ENCODE data around the gene AATK. TPM values are rescaled to one million over a fixed set of nuclear protein-coding genes. Genes with fewer than 3 reads are reported as not detected.

The AATK gene
- total RNA-seq, 4 donors from 2014 or later, result 0.64 to 2.8 (median 1.1) TPM

DNA sequence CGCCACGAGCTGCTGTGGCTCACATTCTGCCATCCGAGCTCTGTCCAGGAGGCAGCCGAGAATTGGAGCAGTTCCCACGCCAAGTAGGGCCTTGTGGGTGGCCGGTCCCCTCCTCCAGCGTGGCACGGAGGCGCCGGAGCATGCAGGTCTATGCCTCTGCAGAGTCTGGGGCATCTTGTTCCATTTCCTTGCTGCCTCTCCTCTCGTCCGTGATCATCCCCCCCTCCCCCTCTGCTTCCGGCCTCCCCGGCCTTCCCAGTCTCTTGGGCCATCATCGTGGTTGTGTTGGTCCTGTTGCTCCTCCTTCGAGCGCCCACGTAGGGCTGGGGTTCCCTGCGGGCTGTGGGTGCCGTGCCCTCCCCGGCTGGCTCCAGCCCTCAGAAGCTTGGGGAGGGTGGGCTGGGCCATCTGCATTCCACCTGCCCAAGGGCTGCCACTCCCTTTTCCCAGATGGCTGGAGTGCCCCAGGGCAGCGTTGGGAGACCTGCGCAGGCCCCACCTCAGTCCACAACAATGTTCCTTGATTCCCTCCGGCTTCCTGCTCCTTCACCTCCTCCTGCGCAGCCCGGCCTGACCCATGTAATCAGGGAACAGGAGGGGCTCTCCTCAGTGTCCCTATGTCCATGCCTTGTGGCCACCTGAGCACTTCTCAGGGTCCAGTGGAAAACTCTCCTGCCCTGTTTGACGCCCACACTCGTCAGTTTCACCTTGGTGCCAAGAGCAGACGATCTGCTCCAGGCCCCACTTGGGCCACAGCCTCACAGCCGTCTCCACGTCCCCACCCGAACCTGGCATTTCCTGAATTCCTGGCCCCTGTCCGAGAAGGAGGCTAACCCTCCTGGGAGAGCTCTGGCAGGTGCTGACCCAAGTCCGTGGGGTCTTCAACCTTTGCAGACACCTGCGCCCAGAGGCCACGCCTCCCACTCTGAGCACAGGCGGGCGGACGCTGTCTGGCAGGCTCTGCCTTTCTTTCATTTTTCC, 94.0 kb downstream of the AATK start:
- WGBS, result 65% methylated on average over 33 of the region's 39 CpGs
- Histone ChIP-seq H3K9me3 (no peaks in the 10 kb centered on the region), H3K4me3 (no peak overlapping the region), H3K36me3 (peaks cover 41% of the 10 kb centered on the region), H3K27me3 (no peaks in the 10 kb centered on the region), H3K4me1 (peaks cover 59% of the 10 kb centered on the region), H3K27ac (peak overlapping the region; percentile 39)
- TF ChIP-seq, protein P1, sequence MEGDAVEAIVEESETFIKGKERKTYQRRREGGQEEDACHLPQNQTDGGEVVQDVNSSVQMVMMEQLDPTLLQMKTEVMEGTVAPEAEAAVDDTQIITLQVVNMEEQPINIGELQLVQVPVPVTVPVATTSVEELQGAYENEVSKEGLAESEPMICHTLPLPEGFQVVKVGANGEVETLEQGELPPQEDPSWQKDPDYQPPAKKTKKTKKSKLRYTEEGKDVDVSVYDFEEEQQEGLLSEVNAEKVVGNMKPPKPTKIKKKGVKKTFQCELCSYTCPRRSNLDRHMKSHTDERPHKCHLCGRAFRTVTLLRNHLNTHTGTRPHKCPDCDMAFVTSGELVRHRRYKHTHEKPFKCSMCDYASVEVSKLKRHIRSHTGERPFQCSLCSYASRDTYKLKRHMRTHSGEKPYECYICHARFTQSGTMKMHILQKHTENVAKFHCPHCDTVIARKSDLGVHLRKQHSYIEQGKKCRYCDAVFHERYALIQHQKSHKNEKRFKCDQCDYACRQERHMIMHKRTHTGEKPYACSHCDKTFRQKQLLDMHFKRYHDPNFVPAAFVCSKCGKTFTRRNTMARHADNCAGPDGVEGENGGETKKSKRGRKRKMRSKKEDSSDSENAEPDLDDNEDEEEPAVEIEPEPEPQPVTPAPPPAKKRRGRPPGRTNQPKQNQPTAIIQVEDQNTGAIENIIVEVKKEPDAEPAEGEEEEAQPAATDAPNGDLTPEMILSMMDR (IDR thresholded peaks at IDR 0.05), result no peak
- TF ChIP-seq EP300 (IDR thresholded peaks at IDR 0.05) (no peak), POLR2AphosphoS5 (IDR thresholded peaks at IDR 0.05) (no peak), POLR2A (IDR thresholded peaks at IDR 0.05) (no peak)
- DNase-seq (ENCODE audit: low spot score in 2 of 2), result no peak

- TF ChIP-seq POLR2A (IDR thresholded peaks at IDR 0.05), result no peak
- no peak for TF ChIP-seq EP300 (IDR thresholded peaks at IDR 0.05)
- TF ChIP-seq, protein P1 (IDR thresholded peaks at IDR 0.05), result no peak
- no peak for TF ChIP-seq POLR2AphosphoS5 (IDR thresholded peaks at IDR 0.05)
- WGBS, result 86% methylated on average over 14 of the region's 25 CpGs
Observed at GRCh38 chr17:81070541-81071246, 95.3 kb downstream of the AATK start.

GRCh38 chr17:81069135-81069645, 96.8 kb downstream of the AATK start:
- H3K27ac ChIP-seq, result no peak overlapping the region
- H3K27me3 ChIP-seq, result no peaks in the 10 kb centered on the region
- DNase-seq (ENCODE audit: low spot score in 2 of 2), result no peak
- H3K36me3 ChIP-seq, result peaks cover 42% of the 10 kb centered on the region
- WGBS, result 46% methylated on average over 5 of the region's 23 CpGs
- H3K4me3 ChIP-seq, result no peak overlapping the region
- TF ChIP-seq POLR2AphosphoS5 (IDR thresholded peaks at IDR 0.05) (no peak), POLR2A (IDR thresholded peaks at IDR 0.05) (no peak), EP300 (IDR thresholded peaks at IDR 0.05) (no peak)
- TF ChIP-seq, protein P1 (IDR thresholded peaks at IDR 0.05), result no peak
- peaks cover 68% of the 10 kb centered on the region for H3K4me1 ChIP-seq
- H3K9me3 ChIP-seq, result no peaks in the 10 kb centered on the region

More at GRCh38 chr17:81070541-81071246, 95.3 kb downstream of the AATK start:
- no peak for DNase-seq (ENCODE audit: low spot score in 2 of 2)
- Histone ChIP-seq H3K4me3 (no peak overlapping the region), H3K4me1 (peaks cover 67% of the 10 kb centered on the region), H3K36me3 (peaks cover 46% of the 10 kb centered on the region), H3K9me3 (no peaks in the 10 kb centered on the region), H3K27me3 (no peaks in the 10 kb centered on the region), H3K27ac (no peak overlapping the region)

- H3K4me1 ChIP-seq, result peaks cover 72% of the 10 kb centered on the region
- DNase-seq (ENCODE audit: low spot score in 2 of 2), result no peak
- peak overlapping the region; percentile 34 for H3K27ac ChIP-seq
- WGBS, result 80% methylated on average over 3 of the region's 26 CpGs
- TF ChIP-seq POLR2A (IDR thresholded peaks at IDR 0.05) (no peak), POLR2AphosphoS5 (IDR thresholded peaks at IDR 0.05) (no peak), EP300 (IDR thresholded peaks at IDR 0.05) (no peak)
- TF ChIP-seq, protein P1 (IDR thresholded peaks at IDR 0.05), result no peak
- no peak overlapping the region for H3K4me3 ChIP-seq
- no peaks in the 10 kb centered on the region for H3K27me3 ChIP-seq
- no peaks in the 10 kb centered on the region for H3K9me3 ChIP-seq
- H3K36me3 ChIP-seq, result peaks cover 42% of the 10 kb centered on the region
Observed at GRCh38 chr17:81068411-81069134, 97.4 kb downstream of the AATK start.

All from suprapubic skin (tissue), 4 donors.